ENCODE data around the gene NEK5.
"Not testable (repeated sequence)": the region's sequence is repeated elsewhere in the genome, so short reads cannot be mapped to it uniquely, and the experiment has no call there.

The NEK5 gene

DNA sequence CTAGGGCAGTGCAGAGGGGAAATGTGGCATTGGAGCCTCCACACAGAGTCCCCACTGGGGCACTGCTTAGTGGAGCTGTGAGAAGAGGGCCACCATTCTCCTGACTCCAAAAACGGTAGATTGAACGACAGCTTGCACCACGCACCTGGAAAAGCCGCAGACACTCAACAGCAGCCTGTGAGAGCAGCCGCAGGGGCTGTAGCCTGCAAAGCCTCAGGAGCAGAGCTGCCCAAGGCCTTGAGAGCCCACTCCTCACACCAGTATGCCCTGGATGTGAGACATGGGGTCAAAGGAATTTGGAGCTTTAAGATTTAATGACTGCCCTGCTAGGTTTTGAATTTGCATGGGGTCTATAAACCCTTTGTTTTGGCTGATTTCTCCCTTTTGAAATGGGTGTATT lies 31.7 kb downstream of the NEK5 start:
- Histone ChIP-seq H3K36me3 (replicated peaks) (no peaks in the 10 kb centered on the region), H3K27ac (no peak overlapping the region), H3K27me3 (replicated peaks) (no peaks in the 10 kb centered on the region), H3K4me3 (ENCODE audit: low read depth, low read length) (no peak overlapping the region)
- DNase-seq = no peak
- in situ Hi-C loops (cut with HindIII; ENCODE audit: low pct_ligation_motif_present, low sequenced_read_pairs) = no loop called here
- TF ChIP-seq, protein P1, sequence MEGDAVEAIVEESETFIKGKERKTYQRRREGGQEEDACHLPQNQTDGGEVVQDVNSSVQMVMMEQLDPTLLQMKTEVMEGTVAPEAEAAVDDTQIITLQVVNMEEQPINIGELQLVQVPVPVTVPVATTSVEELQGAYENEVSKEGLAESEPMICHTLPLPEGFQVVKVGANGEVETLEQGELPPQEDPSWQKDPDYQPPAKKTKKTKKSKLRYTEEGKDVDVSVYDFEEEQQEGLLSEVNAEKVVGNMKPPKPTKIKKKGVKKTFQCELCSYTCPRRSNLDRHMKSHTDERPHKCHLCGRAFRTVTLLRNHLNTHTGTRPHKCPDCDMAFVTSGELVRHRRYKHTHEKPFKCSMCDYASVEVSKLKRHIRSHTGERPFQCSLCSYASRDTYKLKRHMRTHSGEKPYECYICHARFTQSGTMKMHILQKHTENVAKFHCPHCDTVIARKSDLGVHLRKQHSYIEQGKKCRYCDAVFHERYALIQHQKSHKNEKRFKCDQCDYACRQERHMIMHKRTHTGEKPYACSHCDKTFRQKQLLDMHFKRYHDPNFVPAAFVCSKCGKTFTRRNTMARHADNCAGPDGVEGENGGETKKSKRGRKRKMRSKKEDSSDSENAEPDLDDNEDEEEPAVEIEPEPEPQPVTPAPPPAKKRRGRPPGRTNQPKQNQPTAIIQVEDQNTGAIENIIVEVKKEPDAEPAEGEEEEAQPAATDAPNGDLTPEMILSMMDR (IDR thresholded peaks at IDR 0.05; ENCODE audit: low read depth, low read length, missing control alignments) = no peak

DNA sequence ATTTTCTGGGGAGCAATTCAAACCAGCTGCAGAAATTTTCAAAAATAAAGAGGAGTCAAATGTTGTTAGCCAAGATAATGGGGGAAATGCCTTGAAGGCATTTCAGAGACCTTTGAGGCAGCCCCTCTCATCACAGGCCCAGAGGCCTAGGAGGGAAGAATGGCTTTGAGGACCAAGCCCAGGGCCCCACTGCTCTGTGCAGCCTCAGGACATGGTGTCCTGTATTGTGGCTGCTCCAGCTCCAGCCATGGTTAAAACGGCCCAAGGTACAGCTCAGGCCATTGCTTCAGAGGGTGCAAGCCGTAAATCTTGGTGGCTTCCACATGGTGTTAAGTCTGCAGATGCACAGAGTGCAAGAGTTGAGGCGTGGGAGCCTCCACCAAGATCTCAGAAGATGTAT lies 32.1 kb downstream of the NEK5 start:
- TF ChIP-seq, protein P1 (IDR thresholded peaks at IDR 0.05; ENCODE audit: low read depth, low read length, missing control alignments) = no peak
- Histone ChIP-seq H3K27ac (no peak overlapping the region), H3K4me3 (ENCODE audit: low read depth, low read length) (no peak overlapping the region), H3K27me3 (replicated peaks) (no peaks in the 10 kb centered on the region), H3K36me3 (replicated peaks) (no peaks in the 10 kb centered on the region)
- in situ Hi-C loops (cut with HindIII; ENCODE audit: low pct_ligation_motif_present, low sequenced_read_pairs) = no loop called here
- no peak for DNase-seq

DNA sequence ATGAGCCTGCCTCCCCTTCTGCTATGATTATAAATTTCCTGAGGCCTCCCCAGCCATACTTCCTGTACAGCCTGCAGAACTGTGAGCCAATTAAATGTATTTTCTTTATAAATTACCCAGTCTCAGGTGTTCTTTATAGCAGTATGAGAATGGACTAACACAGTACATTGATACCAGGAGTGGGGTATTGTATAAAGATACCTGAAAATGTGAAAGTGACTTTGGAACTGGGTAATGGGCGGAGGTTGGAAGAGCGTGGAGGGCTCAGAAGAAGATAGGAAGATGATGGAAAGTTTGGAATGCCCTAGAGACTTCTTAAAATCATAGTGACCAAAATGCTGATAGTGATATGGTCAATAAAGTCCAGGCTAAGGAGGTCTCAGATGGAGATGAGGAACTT lies 32.8 kb downstream of the NEK5 start:
- Histone ChIP-seq H3K4me3 (ENCODE audit: low read depth, low read length) (no peak overlapping the region), H3K27ac (no peak overlapping the region), H3K27me3 (replicated peaks) (no peaks in the 10 kb centered on the region), H3K36me3 (replicated peaks) (no peaks in the 10 kb centered on the region)
- TF ChIP-seq, protein P1 (IDR thresholded peaks at IDR 0.05; ENCODE audit: low read depth, low read length, missing control alignments) = no peak
- DNase-seq = no peak
- in situ Hi-C loops (cut with HindIII; ENCODE audit: low pct_ligation_motif_present, low sequenced_read_pairs) = no loop called here

DNA sequence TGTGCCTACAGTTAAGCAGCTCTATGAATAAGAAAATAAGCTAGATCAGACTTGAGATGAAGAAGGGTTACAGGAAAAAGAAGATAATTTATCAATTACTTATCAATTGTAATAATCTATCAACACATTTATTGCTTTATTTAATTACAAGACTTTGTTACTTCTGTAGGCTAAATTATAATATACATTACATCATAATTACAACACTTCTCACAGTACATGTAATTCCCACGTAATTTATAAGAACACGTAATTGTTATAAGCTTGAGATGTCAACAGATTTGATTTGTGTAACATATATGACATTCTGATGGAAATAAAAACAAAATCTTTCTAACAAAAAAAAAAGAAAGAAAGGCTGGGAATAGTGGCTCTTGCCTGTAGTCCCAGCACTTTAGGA lies 36.8 kb downstream of the NEK5 start:
- no peak overlapping the region for H3K27ac ChIP-seq

DNA sequence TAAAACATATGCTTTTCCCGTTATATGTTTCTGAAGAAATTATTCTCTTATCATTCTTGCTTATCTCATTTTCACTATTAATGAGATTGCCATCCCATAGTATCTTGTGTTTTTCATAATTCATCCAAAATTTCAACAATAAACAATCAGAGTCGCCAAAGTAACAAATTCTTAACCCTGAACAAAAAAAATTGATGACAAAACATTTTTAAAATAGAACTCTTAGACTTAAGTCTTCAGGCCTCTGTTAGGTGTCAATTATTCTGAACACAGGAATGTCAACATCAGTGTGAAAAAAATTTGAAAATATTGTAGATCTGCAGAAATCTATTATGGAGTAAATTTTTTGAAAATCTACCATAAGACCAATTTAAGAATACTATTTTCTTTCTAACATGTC lies 37.4 kb downstream of the NEK5 start:
- Histone ChIP-seq H3K27ac (no peak overlapping the region), H3K36me3 (replicated peaks) (no peaks in the 10 kb centered on the region), H3K27me3 (replicated peaks) (no peaks in the 10 kb centered on the region), H3K4me3 (ENCODE audit: low read depth, low read length) (no peak overlapping the region)
- TF ChIP-seq, protein P1 (IDR thresholded peaks at IDR 0.05; ENCODE audit: low read depth, low read length, missing control alignments) = no peak
- DNase-seq = no peak
- in situ Hi-C loops (cut with HindIII; ENCODE audit: low pct_ligation_motif_present, low sequenced_read_pairs) = no loop called here

More for the DNA sequence above, 36.8 kb downstream of the NEK5 start:
- H3K4me3 ChIP-seq (ENCODE audit: low read depth, low read length) = no peak overlapping the region
- H3K36me3 ChIP-seq (replicated peaks) = no peaks in the 10 kb centered on the region
- no peak for DNase-seq
- in situ Hi-C loops (cut with HindIII; ENCODE audit: low pct_ligation_motif_present, low sequenced_read_pairs) = no loop called here
- no peaks in the 10 kb centered on the region for H3K27me3 ChIP-seq (replicated peaks)
- TF ChIP-seq, protein P1 (IDR thresholded peaks at IDR 0.05; ENCODE audit: low read depth, low read length, missing control alignments) = no peak

DNA sequence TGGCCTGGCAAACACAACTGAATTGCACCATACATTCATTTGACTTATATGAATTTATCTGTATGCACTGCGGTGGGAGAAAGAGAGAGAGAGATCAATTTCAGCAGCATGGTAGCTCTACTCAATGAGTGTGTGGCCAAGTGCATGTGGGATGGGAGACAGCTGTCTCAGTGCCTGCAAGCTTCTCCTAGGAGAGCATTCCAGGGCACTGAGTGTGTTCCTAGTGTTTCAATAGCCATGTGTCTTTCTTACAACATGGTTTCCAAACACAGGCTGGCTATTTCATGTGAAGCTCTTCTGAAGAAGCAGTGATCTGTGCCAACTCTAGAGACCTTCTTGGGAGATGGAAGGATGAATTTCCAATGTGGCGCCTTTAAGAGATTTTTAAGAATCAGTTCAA lies 43.5 kb downstream of the NEK5 start:
- Histone ChIP-seq H3K4me3 (ENCODE audit: low read depth, low read length) (no peak overlapping the region), H3K27me3 (replicated peaks) (no peaks in the 10 kb centered on the region), H3K27ac (no peak overlapping the region), H3K36me3 (replicated peaks) (no peaks in the 10 kb centered on the region)
- TF ChIP-seq, protein P1 (IDR thresholded peaks at IDR 0.05; ENCODE audit: low read depth, low read length, missing control alignments) = no peak
- in situ Hi-C loops (cut with HindIII; ENCODE audit: low pct_ligation_motif_present, low sequenced_read_pairs) = no loop called here
- DNase-seq = peak; percentile 39

DNA sequence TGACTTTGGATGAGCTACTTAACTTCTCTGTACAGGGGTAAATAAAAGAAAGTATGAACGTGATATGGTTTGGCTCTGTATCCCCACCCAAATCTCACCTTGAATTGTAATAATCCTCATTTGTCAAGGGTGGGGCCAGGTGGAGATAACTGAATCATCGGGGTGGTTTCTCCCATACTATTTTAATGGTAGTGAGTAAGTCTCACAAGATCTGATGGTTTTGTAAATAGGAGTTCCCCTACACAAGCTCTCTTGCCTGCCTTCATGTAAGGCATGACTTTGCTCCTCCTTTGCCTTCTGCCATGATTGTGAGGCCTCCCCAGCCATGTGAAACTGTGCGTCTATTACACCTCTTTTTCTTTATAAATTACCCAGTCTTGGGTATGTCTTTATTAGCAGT lies 43.9 kb downstream of the NEK5 start:
- H3K27me3 ChIP-seq (replicated peaks); DNase-seq; H3K4me3 ChIP-seq (ENCODE audit: low read depth, low read length); H3K27ac ChIP-seq; H3K36me3 ChIP-seq (replicated peaks); in situ Hi-C loops (cut with HindIII; ENCODE audit: low pct_ligation_motif_present, low sequenced_read_pairs): not testable (repeated sequence)

All from brain microvascular endothelial cell (primary cell).